Fibroblast of the aortic adventitia (primary cell): ENCODE results near the gene NOXO1. TPM values are rescaled to one million over a fixed set of nuclear protein-coding genes. Genes with fewer than 3 reads are reported as not detected.

ENCODE experiments used
- DNase-seq: peaks from one replicate; pipeline ENCODE4 v3.0.0-alpha.2; 2010; ENCODE audit warnings: low read depth
- H3K4me3 ChIP-seq: 2 replicates; pipeline ENCODE4 v1.5.1; 2011; ENCODE audit warnings: low read depth, mild to moderate bottlenecking, control low read depth, low read length, moderate library complexity
- total RNA-seq: library from RNA; depleted of rRNA; stranded (reverse); fragments of >200 nt; gene quantifications from 2 replicates; pipeline ENCODE4 v1.2.3, GENCODE V29; 2012; ENCODE audit warnings: low replicate concordance
- TF ChIP-seq, protein P1 (sequence below): IDR thresholded peaks from 2 replicates; pipeline ENCODE4 v1.5.1; 2011; ENCODE audit warnings: mild to moderate bottlenecking, low read length, control low read depth, inconsistent platforms; ENCODE audit not compliant: insufficient read depth

Gene NOXO1
- total RNA-seq, 1 donor = not detected

DNA sequence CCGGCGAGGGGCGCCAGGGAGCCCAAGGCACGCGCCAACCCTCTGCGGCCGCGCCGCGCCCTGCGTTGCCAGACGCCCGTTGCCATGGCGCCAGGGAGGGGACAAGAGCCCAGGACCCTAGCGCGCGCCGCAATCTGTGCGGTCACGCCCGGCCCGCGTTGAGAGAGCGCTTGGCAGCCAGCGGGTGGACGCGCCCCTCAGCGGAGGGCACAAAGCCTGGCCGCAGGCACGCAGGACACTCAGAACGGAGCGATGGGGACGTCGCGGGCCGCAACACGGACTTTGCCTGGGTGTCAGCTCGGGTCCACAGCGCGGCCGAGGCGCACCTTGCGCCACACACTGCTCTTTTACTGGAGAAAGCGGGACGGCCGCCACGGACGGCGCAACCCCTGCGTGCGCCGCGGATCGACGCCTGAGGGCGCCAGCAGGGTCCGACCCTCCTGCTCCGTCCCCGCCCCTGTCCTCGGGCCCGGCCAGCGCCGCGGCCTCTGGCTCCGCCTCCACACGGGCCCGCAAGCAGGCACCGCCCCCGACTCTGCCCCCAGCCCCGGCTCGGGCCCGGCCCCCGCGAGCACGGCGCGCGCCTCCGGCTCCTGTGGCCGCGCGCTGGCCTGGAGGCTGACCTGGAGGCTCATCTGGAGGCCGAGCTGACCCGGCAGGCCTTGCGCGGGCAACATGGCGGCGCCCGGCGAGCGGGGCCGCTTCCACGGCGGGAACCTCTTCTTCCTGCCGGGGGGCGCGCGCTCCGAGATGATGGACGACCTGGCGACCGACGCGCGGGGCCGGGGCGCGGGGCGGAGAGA lies 2.5 kb upstream of the NOXO1 start, which contains the start of gene GFER:
GFER (plus strand) TSS at position 650 of the 803 bp plus-strand sequence; CDS start at position 676, 26 bp downstream.
- TF ChIP-seq, protein P1, sequence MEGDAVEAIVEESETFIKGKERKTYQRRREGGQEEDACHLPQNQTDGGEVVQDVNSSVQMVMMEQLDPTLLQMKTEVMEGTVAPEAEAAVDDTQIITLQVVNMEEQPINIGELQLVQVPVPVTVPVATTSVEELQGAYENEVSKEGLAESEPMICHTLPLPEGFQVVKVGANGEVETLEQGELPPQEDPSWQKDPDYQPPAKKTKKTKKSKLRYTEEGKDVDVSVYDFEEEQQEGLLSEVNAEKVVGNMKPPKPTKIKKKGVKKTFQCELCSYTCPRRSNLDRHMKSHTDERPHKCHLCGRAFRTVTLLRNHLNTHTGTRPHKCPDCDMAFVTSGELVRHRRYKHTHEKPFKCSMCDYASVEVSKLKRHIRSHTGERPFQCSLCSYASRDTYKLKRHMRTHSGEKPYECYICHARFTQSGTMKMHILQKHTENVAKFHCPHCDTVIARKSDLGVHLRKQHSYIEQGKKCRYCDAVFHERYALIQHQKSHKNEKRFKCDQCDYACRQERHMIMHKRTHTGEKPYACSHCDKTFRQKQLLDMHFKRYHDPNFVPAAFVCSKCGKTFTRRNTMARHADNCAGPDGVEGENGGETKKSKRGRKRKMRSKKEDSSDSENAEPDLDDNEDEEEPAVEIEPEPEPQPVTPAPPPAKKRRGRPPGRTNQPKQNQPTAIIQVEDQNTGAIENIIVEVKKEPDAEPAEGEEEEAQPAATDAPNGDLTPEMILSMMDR = peak; percentile 38
- H3K4me3 ChIP-seq = peak within 1 kb of the TSS; percentile 76
- peak; percentile 90 for DNase-seq

DNA sequence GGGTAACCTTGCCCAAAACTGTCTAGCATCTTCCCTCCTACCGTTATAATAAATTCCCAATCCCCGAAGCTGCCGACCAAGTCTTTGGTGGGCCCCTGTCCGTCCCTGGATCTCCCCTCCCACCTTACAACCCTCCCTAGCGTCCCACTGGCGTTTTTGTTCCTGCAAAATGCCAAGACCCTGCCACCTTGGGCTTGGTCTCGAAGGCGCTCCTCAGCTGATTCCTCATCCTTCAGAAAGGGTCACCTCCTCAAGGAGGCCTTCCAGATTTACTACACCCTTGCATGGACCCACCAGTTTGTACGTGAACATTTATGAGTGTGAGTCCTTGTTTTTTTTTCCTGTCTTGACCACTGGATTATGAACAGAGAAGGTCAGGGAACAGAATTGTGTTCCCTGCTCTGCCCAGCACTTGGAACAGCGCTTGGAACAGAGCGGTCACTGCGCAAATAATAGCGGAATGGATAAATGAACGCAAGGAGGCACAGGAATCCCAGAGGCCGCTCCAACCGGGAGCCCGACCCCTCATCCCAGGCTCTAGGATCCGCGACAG lies 1.8 kb upstream of the NOXO1 start:
- TF ChIP-seq, protein P1 = no peak
- H3K4me3 ChIP-seq = peak overlapping the region; percentile 76
- no peak for DNase-seq

DNA sequence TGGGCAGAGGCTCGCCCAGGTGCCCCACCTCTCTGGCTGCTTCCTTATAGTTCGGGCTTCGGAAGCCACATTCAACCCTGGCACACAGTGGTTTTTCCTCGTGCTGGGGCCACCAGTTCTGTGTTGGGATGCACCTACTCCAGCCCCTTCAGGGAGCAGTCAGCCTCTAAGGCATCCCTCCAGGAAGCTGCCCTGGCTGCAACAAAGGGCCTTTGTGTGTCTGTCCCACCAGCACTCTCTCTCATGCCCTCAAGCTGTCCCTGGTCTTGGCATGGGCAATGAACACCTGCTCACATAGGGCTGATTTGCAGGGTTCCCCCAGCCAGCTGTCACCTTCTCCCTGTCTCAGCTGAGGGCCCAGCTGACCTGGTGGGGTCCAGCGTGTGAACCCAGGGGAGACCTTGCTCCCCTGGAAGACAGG lies 754 bp upstream of the NOXO1 start:
- H3K4me3 ChIP-seq = no peak overlapping the region
- TF ChIP-seq, protein P1 = no peak
- DNase-seq = no peak

DNA sequence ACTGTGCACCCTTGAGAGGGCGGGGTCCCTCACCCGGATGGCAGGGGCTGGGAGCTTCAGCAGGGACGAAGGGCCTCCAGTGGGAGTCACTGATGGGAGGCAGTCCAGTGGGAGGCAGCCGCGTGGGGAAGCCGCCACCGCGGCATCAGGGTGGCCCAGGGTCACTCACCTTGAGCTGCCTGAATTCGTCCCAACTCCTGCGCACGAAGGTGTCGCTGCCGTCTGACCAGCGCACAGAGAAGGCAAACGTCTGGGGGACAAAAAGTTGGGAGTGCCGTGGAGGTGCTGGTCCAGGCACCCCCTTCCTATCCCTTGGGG lies 540 bp downstream of the NOXO1 start:
- H3K4me3 ChIP-seq = no peak overlapping the region
- DNase-seq = no peak
- TF ChIP-seq, protein P1 = no peak

DNA sequence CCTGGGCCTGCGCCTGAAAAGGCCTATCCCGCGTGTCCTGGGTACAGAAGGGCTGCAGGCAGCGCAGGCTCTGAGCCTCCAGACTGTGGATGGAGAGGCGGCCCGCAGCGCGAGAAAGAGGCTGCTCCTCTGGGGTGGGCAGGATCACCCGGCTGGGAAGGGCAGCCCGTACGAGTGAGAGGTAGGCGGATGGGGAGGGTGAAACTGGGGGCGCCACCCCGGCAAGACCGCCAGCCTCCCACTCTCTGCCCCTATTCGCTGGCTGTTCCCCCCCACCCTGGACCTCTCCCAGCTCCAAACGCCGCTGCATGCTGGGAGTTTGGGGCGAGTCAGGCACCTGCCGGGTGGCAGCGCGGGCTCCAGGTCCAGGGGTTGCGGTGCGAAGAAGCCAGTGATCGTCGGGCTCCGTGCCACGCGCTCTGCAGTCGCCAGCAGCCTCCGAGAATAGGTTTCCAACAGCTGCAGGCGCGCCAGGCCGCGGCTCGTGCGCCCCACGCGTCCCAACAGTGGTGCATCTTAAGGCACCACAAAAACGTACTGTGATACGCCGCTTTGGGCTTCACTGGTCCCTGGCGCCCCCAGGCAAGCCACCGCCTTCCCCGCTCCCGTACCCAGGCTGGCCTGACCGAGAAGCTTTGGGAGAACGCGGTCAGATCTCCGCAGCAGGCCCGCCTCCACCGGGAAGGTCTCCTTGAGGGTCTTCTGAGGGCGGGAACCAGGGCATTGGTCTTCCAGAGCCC lies 1.1 kb downstream of the NOXO1 start:
- TF ChIP-seq, protein P1 = no peak
- no peak for DNase-seq

DNA sequence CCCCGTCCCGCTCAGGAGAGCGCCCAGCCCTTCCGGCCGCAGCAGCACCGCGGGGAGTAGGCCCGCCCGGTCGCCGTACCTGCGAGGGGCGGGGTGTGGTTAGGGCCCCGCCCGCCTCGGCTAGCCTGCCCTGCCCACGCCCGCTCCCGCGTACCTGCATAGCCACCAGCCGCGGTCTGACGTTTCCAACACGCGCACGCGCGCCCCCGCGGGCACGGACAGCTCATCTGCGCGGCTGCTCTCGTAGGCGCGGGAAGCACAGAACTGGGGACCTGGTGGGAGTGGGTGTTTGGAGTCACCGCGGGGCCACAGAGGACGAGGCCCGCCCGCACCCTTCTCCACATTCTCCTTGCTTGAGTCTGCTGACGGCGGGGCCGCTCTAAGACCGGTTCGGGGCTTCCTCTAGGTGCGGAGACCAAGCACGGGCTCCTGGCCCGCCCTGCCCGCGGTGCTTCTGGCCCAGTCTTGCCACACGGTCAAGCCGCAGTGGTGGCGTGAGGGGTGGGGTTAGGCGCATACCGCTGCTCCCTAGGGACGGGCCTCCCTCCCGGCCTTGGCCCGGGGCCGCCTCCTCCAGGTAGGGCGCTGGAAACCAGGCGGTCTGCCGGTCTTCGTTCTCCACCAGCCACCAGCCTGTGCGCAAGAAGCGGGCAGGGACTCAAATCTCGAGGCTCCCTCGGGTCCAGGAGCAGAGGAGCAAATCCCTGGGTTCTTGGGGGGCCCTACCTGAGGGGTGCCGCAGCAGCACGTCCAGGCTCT lies 1.8 kb downstream of the NOXO1 start:
- TF ChIP-seq, protein P1 = no peak
- DNase-seq = no peak
- no peak overlapping the region for H3K4me3 ChIP-seq

More for the DNA sequence above, 1.1 kb downstream of the NOXO1 start:
- H3K4me3 ChIP-seq = no peak overlapping the region
